Measurements from ENCODE around the gene RPL7A.

GRCh38 chr9:133369422-133369821 lies 21.4 kb downstream of the RPL7A start:
- TF ChIP-seq POLR2A (IDR thresholded peaks at IDR 0.05), result no peak
- no peak for TF ChIP-seq POLR2AphosphoS5 (IDR thresholded peaks at IDR 0.05)

Data from transverse colon (tissue), 3 donors.